Measurements from ENCODE around the gene LSP1.
"Not testable (repeated sequence)": the region's sequence is repeated elsewhere in the genome, so short reads cannot be mapped to it uniquely, and the experiment has no call there.

The LSP1 gene

DNA sequence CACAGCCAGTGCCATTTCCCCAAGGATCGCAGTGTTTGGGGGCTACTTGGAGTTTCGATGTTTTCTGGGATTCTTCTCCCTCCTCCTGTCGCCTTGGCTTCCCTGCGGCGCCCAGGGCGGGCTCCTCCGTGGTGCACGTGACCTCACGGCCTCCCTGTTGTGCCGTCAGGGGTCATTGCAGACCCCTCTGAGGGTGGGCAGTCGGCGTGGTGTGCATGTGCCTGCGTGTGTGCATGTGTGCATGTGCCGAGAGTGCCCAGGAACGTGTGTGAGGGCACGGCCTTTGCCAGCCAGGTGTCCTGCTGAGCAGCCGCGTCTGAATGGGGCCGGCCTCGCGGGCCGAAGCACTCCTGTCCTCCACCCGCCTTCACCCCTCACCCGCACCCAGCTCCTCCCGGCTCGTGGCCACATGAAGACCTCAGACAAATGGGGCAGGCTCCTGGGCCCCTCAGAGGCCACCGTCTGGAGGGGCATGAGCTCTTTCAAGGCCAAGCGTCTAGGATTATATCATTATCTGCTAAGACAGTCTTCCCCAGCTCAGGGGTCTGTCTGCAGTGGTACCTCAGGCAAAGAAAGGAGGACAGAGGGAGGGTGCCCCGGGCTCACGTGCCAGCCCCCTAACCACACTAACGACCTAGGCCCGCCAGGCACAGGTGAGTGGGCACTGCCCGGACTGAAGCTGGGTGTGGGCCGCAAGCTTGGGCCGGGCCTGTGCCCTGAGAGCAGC, 84.9 kb downstream of the LSP1 start:
- no peaks in the 10 kb centered on the region for H3K4me1 ChIP-seq (ENCODE audit: control insufficient read depth in 2 of 2, insufficient read depth in 2 of 2, low read length in 2 of 2)
- no peak overlapping the region for H3K27ac ChIP-seq (ENCODE audit: low read depth in 2 of 2, low read length in 2 of 2)
- no peak overlapping the region for H3K4me3 ChIP-seq (ENCODE audit: low read length in 2 of 2)
- H3K9ac ChIP-seq (ENCODE audit: low read depth in 1 of 2, low read length in 2 of 2): no peak overlapping the region
- H3K9me3 ChIP-seq (ENCODE audit: control insufficient read depth in 2 of 2, low read length in 2 of 2): no peaks in the 10 kb centered on the region
- no peaks in the 10 kb centered on the region for H3K27me3 ChIP-seq (ENCODE audit: control insufficient read depth in 2 of 2, insufficient read depth in 2 of 2, low read length in 2 of 2)
- H3K36me3 ChIP-seq (ENCODE audit: control insufficient read depth in 2 of 2, insufficient read depth in 2 of 2, low read length in 2 of 2): no peaks in the 10 kb centered on the region

DNA sequence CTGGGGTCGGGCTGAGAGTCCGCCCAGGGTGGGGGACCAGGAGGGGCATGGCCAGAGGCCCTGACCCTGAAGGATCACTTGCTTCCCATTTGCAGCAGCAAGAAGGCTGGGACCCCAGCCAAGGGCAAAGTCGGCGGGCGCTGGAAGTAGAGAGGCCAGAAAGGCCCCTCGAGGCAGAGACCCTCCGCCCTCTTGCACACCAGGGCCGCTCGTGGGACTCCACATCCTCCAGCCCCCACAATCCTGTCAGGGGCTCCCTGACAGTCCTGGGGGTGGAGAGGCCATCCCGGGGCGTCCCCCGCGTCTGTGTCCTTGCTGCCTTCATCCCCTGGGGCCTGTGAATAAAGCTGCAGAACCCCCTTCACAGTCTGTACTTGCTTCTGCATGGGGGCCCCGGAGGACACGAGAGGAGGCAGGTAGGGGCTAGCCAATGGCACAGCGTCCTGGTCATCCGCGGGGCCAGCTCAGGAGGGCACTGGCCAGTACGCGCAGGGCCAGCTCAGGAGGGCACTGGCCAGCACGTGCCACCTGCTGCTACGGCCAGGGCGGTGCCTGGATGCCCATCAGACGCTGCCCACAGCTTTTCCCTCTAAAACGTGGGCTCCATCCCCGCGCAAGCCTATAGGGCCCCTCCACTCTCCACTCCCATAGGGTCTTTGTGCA, 85.6 kb downstream of the LSP1 start:
- no peaks in the 10 kb centered on the region for H3K4me1 ChIP-seq (ENCODE audit: control insufficient read depth in 2 of 2, insufficient read depth in 2 of 2, low read length in 2 of 2)
- no peak overlapping the region for H3K4me3 ChIP-seq (ENCODE audit: low read length in 2 of 2)
- no peaks in the 10 kb centered on the region for H3K9me3 ChIP-seq (ENCODE audit: control insufficient read depth in 2 of 2, low read length in 2 of 2)
- H3K27ac ChIP-seq (ENCODE audit: low read depth in 2 of 2, low read length in 2 of 2): no peak overlapping the region
- H3K9ac ChIP-seq (ENCODE audit: low read depth in 1 of 2, low read length in 2 of 2): no peak overlapping the region
- H3K27me3 ChIP-seq (ENCODE audit: control insufficient read depth in 2 of 2, insufficient read depth in 2 of 2, low read length in 2 of 2): no peaks in the 10 kb centered on the region
- no peaks in the 10 kb centered on the region for H3K36me3 ChIP-seq (ENCODE audit: control insufficient read depth in 2 of 2, insufficient read depth in 2 of 2, low read length in 2 of 2)

DNA sequence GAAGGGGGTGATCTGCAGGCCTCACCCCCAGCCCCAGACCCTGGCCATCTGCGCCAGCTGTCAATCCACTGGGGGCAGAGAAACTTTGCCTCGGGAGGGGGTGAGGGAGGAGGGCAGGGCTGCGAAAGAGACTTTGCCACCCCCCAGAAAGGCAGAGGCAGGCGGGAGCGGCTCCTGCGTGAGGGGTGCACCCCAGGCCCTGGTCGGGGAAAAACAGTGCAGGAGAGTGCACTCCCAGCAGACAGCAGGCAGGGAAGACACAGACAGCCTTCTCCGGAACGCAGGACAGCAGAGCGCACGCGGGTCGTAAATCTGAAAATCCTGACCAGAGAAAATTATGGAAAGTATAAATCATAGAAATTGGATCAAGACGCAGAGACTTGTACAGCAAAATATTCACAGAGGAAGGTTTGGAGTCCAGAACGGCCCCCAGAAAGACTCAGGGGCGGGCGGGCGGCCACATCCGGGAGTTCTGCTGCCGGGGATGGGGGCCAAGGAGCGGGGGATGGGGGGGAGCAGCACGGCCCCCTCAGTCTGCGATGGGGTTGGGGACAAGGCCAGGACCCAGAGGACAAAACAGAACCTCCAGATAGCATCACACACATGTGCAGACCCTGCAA, 86.2 kb downstream of the LSP1 start:
- Histone ChIP-seq H3K9me3 (ENCODE audit: control insufficient read depth in 2 of 2, low read length in 2 of 2) (no peaks in the 10 kb centered on the region), H3K9ac (ENCODE audit: low read depth in 1 of 2, low read length in 2 of 2) (no peak overlapping the region), H3K27ac (ENCODE audit: low read depth in 2 of 2, low read length in 2 of 2) (no peak overlapping the region), H3K27me3 (ENCODE audit: control insufficient read depth in 2 of 2, insufficient read depth in 2 of 2, low read length in 2 of 2) (no peaks in the 10 kb centered on the region), H3K4me3 (ENCODE audit: low read length in 2 of 2) (no peak overlapping the region), H3K4me1 (ENCODE audit: control insufficient read depth in 2 of 2, insufficient read depth in 2 of 2, low read length in 2 of 2) (no peaks in the 10 kb centered on the region), H3K36me3 (ENCODE audit: control insufficient read depth in 2 of 2, insufficient read depth in 2 of 2, low read length in 2 of 2) (no peaks in the 10 kb centered on the region)

DNA sequence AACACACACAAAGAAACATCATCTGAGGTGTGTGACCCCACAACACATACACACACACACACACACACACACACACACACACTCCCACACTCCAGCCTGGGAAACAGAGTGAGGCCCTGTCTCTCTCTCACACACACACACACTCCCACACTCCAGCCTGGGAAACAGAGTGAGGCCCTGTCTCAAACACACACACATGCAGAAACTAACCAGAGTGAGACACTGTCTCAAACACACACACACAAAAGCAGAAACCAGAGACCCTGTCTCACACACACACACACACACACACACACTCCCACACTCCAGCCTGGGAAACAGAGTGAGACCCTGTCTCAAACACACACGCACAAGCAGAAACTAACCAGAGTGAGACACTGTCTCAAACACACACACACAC, 86.9 kb downstream of the LSP1 start:
- H3K27me3 ChIP-seq (ENCODE audit: control insufficient read depth in 2 of 2, insufficient read depth in 2 of 2, low read length in 2 of 2); H3K9ac ChIP-seq (ENCODE audit: low read depth in 1 of 2, low read length in 2 of 2); H3K36me3 ChIP-seq (ENCODE audit: control insufficient read depth in 2 of 2, insufficient read depth in 2 of 2, low read length in 2 of 2); H3K9me3 ChIP-seq (ENCODE audit: control insufficient read depth in 2 of 2, low read length in 2 of 2); H3K4me3 ChIP-seq (ENCODE audit: low read length in 2 of 2); H3K27ac ChIP-seq (ENCODE audit: low read depth in 2 of 2, low read length in 2 of 2); H3K4me1 ChIP-seq (ENCODE audit: control insufficient read depth in 2 of 2, insufficient read depth in 2 of 2, low read length in 2 of 2): not testable (repeated sequence)

Data from mucosa of rectum (tissue), 2 donors.